Fibroblast of lung (primary cell): ENCODE data around the gene BST2.

Experiments
- CTCF ChIP-seq, 2 donors: IDR thresholded peaks in 1 of 2; conservative IDR thresholded peaks in 1 of 2; 1 replicate in 1 of 2; 2 replicates in 1 of 2; pipeline ENCODE4 v1.5.1; 2011 to 2012; ENCODE audit warnings: low read length in 2 of 2, control low read depth in 1 of 2, inconsistent platforms in 1 of 2, low read depth in 1 of 2, mild to moderate bottlenecking in 1 of 2
- EZH2 ChIP-seq: IDR thresholded peaks from 2 replicates; pipeline ENCODE4 v1.5.1; 2012; ENCODE audit warnings: low read length, control low read depth, mild to moderate bottlenecking; ENCODE audit errors: missing control alignments

GRCh38 chr19:17391371-17392151 lies 13.9 kb downstream of the BST2 start:
- TF ChIP-seq CTCF (conservative IDR thresholded peaks at IDR 0.05 in 1 of 2, IDR thresholded peaks at IDR 0.05 in 1 of 2; ENCODE audit: low read depth in 1 of 2, low read length in 2 of 2), result no peak
- TF ChIP-seq EZH2, result no peak
